PC-3 (cell line): ENCODE results near the gene CDH4.

ENCODE experiments used
- EZH2 ChIP-seq: fragments of 300-600 bp; sonication (generic); IDR thresholded peaks from one replicate; pipeline ENCODE4 v1.6.1; 2017; ENCODE audit warnings: antibody characterized with exemption, mild to moderate bottlenecking, low read length; ENCODE audit not compliant: unreplicated experiment
- EZH2phosphoT487 ChIP-seq: fragments of 300-600 bp; sonication (generic); IDR thresholded peaks from 2 replicates; pipeline ENCODE4 v1.6.1; 2018; ENCODE audit warnings: mild to moderate bottlenecking, antibody characterized with exemption, low read length, borderline replicate concordance
- TF ChIP-seq, protein P1 (sequence below): fragments of 300-600 bp; sonication (generic); conservative IDR thresholded peaks from 2 replicates; pipeline ENCODE4 v1.5.1; 2017; ENCODE audit warnings: antibody characterized with exemption, low read depth, mild to moderate bottlenecking, low read length

DNA sequence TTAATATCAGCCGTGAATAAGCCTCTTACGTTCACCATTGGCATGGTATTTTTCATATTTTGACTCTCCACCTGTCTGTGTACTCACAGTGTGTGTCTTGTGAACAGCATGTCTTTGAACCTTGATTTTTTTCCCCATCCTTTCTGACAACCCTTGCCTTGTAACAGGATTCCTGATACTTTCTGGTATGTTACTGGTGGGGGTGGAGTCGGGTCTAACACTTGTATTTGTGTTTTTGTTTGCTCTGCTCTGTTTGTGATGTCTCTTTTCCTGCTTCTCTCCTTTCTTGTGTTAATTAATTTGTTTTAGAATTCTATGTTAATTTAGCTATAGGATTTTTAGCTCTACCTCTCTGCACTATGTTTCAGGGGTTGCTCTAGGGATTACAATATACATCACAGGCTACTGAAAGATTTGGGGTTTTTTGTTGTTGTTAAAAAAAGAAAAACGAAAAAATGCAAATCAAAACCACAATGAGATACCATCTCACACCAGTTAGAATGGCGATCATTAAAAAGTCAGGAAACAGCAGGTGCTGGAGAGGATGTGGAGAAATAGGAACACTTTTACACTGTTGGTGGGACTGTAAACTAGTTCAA lies 245.1 kb downstream of the CDH4 start:
- TF ChIP-seq, protein P1, sequence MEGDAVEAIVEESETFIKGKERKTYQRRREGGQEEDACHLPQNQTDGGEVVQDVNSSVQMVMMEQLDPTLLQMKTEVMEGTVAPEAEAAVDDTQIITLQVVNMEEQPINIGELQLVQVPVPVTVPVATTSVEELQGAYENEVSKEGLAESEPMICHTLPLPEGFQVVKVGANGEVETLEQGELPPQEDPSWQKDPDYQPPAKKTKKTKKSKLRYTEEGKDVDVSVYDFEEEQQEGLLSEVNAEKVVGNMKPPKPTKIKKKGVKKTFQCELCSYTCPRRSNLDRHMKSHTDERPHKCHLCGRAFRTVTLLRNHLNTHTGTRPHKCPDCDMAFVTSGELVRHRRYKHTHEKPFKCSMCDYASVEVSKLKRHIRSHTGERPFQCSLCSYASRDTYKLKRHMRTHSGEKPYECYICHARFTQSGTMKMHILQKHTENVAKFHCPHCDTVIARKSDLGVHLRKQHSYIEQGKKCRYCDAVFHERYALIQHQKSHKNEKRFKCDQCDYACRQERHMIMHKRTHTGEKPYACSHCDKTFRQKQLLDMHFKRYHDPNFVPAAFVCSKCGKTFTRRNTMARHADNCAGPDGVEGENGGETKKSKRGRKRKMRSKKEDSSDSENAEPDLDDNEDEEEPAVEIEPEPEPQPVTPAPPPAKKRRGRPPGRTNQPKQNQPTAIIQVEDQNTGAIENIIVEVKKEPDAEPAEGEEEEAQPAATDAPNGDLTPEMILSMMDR, result no peak
- TF ChIP-seq EZH2 (no peak), EZH2phosphoT487 (no peak)
